Kidney (tissue), 14 donors: ENCODE results near the gene RSU1. TPM values are rescaled to one million over a fixed set of nuclear protein-coding genes. Genes with fewer than 3 reads are reported as not detected.
A peak's percentile ranks its signal among the peaks of the same experiment; 100 is the strongest.

Experiments
- DNase-seq, 5 donors: peaks; one replicate each; pipeline ENCODE4 v3.0.0-alpha.2; 2013 to 2020
- FAIRE-seq: peaks from 2 replicates; lab custom pipeline; 2012; peaks lifted over from hg19 to GRCh38; lab: Jason Lieb, UNC
- H3K27ac ChIP-seq, 2 donors: one replicate each; pipeline ENCODE4 v1.7.0; 2013; ENCODE audit warnings: low read depth in 2 of 2, low read length in 2 of 2, inconsistent platforms in 1 of 2
- H3K27me3 ChIP-seq: one replicate; pipeline ENCODE4 v1.7.1; 2013; ENCODE audit warnings: low read length, inconsistent platforms; ENCODE audit not compliant: control insufficient read depth, insufficient read depth
- H3K36me3 ChIP-seq, 3 donors: one replicate each; pipeline versions ENCODE4 v1.7.0 to v1.7.1; 2013; ENCODE audit warnings: low read length in 3 of 3, control low read depth in 1 of 3, inconsistent platforms in 1 of 3; ENCODE audit not compliant: insufficient read depth in 3 of 3, control insufficient read depth in 2 of 3
- H3K4me1 ChIP-seq, 3 donors: one replicate each; pipeline versions ENCODE4 v1.7.0 to v1.7.1; 2013; ENCODE audit warnings: low read length in 3 of 3, inconsistent platforms in 1 of 3, low read depth in 1 of 3; ENCODE audit not compliant: control insufficient read depth in 2 of 3, insufficient read depth in 2 of 3
- H3K4me3 ChIP-seq, 3 donors: one replicate each; pipeline versions ENCODE4 v1.7.0 to v1.8.1; 2013; ENCODE audit warnings: low read length in 3 of 3, control low read depth in 1 of 3, inconsistent platforms in 1 of 3
- H3K9ac ChIP-seq, 3 donors: one replicate each; pipeline versions ENCODE4 v1.7.0 to v1.7.1; 2013; ENCODE audit warnings: low read length in 3 of 3, control low read depth in 1 of 3, inconsistent platforms in 1 of 3
- H3K9me3 ChIP-seq, 3 donors: one replicate each; pipeline versions ENCODE4 v1.7.0 to v1.7.1; 2013; ENCODE audit warnings: low read length in 3 of 3, control low read depth in 1 of 3, inconsistent platforms in 1 of 3; ENCODE audit not compliant: control insufficient read depth in 2 of 3, insufficient read depth in 1 of 3
- intact Hi-C: fragments of 100-400 bp; cut with DNase I; formaldehyde crosslinking; loops from one replicate; pipeline ENCODE4 v1.11.1; 2022
- polyA plus RNA-seq: library from polyadenylated mRNA; stranded (reverse); fragments of 350-450 nt; fragmentation: Illumina TruSeq; extraction: RNeasy Lipid Tissue Mini Kit (QIAGEN cat#74804); gene quantifications from one replicate; pipeline ENCODE4 v1.2.3, GENCODE V29; 2014; ENCODE audit warnings: low read depth, low replicate concordance; ENCODE audit not compliant: insufficient read depth
- total RNA-seq: library from RNA; stranded (reverse); fragmentation: NEBNext Ultra II Directional; extraction: Animal tissue kit (Norgen Biotek cat#: 25700); gene quantifications from one replicate; pipeline ENCODE4 v1.2.1, GENCODE V29; 2021
- TF ChIP-seq, protein P1 (sequence below): IDR thresholded peaks from 3 replicates; pipeline ENCODE4 v1.5.1; 2012; ENCODE audit warnings: mild to moderate bottlenecking, moderate library complexity, borderline replicate concordance; ENCODE audit not compliant: insufficient read depth; ENCODE audit errors: extremely low read depth
- donor health status: control.
- donor health status: control.
- donor health status: control.
- donor health status: control.
- donor health status: control.
- donor health status: DM: yes; HTN: yes; CAD: no.
- donor health status: Normal renal cell carcinoma (clear cell type).

The RSU1 gene
- total and polyA plus RNA-seq, 2 donors from 2014 or later = 44.6 to 72.4 TPM

DNA sequence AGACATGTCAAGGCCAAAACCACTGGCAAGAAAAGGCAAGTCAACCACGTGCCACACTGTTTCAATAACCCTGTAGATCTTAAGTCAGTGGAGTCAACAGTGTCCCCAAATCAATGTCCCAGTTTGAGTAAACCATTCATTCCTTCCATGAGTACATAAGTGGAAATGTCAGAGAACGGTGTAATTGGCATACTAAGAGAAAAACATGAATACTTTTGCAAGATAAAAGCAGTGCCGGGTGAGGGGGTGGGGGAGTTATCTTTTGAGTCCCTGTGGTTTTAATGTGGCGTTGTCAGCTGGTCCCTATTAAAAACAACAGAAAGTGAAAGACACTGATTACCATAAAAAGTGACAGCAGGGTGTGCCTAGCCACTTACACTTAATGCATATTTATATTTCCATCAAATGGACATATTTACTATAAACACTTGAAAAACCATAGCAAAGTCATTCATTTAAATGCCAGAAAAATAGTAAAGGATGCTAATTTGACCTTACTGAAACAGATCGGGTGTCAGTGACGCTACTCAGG lies 37.8 kb downstream of the RSU1 start:
- Histone ChIP-seq H3K27ac (no peak overlapping the region), H3K4me3 (no peak overlapping the region), H3K4me1 (peaks cover 0 to 2% (median 0%) of the 10 kb centered on the region in 3 donors), H3K9me3 (no peaks in the 10 kb centered on the region), H3K9ac (no peak overlapping the region), H3K27me3 (no peaks in the 10 kb centered on the region), H3K36me3 (no peaks in the 10 kb centered on the region)
- intact Hi-C loops = loop anchor here (5.0 kb wide), 1 partner anchor 877 kb away; no protein-coding TSS in a partner anchor
- FAIRE-seq (no peak), DNase-seq (peak in 1 of 5 donors; percentile 17)
- TF ChIP-seq, protein P1, sequence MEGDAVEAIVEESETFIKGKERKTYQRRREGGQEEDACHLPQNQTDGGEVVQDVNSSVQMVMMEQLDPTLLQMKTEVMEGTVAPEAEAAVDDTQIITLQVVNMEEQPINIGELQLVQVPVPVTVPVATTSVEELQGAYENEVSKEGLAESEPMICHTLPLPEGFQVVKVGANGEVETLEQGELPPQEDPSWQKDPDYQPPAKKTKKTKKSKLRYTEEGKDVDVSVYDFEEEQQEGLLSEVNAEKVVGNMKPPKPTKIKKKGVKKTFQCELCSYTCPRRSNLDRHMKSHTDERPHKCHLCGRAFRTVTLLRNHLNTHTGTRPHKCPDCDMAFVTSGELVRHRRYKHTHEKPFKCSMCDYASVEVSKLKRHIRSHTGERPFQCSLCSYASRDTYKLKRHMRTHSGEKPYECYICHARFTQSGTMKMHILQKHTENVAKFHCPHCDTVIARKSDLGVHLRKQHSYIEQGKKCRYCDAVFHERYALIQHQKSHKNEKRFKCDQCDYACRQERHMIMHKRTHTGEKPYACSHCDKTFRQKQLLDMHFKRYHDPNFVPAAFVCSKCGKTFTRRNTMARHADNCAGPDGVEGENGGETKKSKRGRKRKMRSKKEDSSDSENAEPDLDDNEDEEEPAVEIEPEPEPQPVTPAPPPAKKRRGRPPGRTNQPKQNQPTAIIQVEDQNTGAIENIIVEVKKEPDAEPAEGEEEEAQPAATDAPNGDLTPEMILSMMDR = no peak

DNA sequence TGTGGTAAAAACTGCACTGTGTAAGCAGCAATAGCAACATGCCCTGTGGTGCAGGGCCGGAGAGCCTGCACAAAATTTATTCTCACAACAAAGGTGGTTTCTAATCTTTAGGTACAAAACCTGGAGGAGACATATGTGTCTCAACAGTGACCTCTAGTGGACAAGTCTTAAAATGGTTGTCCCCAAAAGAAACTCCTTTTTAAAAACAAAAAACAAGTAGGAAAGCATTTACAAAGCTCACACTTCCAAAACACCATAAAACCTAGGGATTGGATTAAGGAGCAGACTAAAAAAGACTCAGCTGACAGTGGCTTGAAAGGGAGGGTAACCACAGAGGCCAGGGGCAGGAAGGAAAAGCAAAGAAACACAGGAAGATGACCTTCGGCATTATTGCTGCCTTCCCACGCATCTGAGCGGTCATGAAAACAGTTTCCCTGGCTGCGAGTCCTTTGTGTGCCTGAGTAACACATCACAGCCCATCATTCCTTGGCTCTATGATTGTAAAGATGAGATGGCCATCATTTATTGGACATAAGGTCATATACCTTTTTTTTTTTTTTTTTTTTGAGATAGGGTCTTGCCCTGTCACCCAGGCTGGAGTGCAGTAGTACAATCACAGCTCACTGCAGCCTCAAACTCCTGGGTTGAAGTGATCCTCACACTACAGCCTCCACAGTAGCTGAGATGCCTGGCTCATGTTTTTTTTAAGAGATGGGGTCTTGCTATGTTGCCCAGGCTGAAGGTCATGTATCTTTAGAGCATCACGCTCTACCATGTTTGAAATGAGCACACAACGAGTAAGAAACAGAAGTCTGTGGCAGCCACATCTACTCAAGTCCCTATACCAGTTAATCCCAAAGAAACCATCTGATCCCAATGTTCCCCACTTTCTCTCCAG lies 39.5 kb downstream of the RSU1 start:
- H3K4me1 ChIP-seq = peaks cover 0 to 2% (median 0%) of the 10 kb centered on the region in 3 donors
- no peak overlapping the region for H3K27ac ChIP-seq
- peak in 4 of 5 donors; percentile 50 to 86 (median 68) for DNase-seq

DNA sequence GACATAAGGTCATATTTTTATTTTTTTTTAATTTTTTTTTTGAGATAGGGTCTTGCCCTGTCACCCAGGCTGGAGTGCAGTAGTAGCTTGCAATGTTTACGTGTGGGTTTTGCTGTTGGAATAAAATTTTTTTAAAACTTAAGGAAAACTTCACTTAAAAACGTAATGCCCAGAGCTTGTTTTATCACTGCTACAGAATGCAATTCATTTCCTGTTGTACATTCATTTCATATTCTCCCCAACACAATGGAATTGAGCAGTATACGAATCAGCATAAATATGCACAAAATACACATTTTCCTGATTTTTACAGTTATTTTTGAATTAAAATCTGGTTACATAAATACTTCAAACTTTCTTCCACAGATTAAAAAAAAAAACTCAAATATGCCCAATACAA lies 40.3 kb downstream of the RSU1 start:
- Histone ChIP-seq H3K36me3 (no peaks in the 10 kb centered on the region), H3K27ac (no peak overlapping the region), H3K27me3 (no peaks in the 10 kb centered on the region), H3K9ac (no peak overlapping the region), H3K4me1 (peaks cover 0 to 2% (median 0%) of the 10 kb centered on the region in 3 donors), H3K9me3 (no peaks in the 10 kb centered on the region), H3K4me3 (no peak overlapping the region)
- TF ChIP-seq, protein P1 = no peak
- intact Hi-C loops = loop anchor here (5.0 kb wide), 1 partner anchor 875 kb away; no protein-coding TSS in a partner anchor
- DNase-seq (no peak), FAIRE-seq (no peak)

More for the DNA sequence above, 39.5 kb downstream of the RSU1 start:
- H3K9ac ChIP-seq = no peak overlapping the region
- no peaks in the 10 kb centered on the region for H3K9me3 ChIP-seq
- intact Hi-C loops = loop anchor here (5.0 kb wide), 1 partner anchor 875 kb away; no protein-coding TSS in a partner anchor
- no peaks in the 10 kb centered on the region for H3K36me3 ChIP-seq
- TF ChIP-seq, protein P1 = peak; percentile 65
- H3K27me3 ChIP-seq = no peaks in the 10 kb centered on the region
- H3K4me3 ChIP-seq = no peak overlapping the region
- FAIRE-seq = peak; percentile 67
